CD4-positive, alpha-beta T cell treated with Interleukin-6 at 100 ng/mL for 8 hours (primary cell): ENCODE results near the gene NSUN3.

Experiments used
- DNase-seq: peaks from one replicate; pipeline ENCODE4 v3.0.0-alpha.2; 2020; ENCODE audit warnings: mixed read lengths, low spot score

The NSUN3 gene

GRCh38 chr3:94130690-94131089 lies 67.8 kb downstream of the NSUN3 start:
- DNase-seq: no peak

DNA sequence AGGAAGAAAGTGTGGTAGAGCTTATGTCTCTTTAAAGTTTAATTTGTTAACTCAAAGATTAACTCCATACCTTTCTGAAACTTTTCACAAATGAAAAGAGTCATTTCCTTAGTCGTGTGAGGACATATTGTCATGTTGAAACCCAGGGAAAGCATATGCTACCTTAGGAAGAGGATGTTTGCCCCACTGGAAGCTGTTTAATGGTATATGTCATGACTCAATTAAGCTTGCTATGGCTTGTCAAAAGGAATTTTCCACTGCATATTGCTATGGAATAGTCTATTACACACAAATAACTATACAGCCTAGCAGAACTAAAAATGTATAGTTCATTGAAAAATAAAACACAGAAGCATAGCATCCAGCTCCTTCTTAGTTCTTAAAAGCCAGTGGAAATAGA lies 69.9 kb downstream of the NSUN3 start:
- no peak for DNase-seq

GRCh38 chr3:94136133-94136532 lies 73.3 kb downstream of the NSUN3 start:
- DNase-seq: no peak

DNA sequence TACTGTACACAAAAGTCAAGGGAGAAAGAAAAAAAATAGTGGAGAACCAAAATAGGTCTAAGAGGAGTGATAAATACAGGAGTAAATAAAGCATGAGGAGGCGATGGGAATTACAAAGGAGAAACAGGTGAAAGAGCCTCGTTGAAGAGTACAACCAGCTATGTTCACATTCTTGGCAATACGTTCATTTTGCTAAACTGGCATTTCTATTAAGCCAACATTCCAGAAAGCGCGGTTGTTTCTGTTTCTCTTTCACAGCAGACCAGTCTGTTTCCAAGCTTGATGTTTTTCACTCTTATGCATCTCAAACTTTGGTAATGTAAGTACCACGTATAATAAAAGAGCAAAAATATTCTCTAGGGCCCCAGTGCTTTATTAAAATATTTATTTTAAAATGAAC lies 74.5 kb downstream of the NSUN3 start:
- no peak for DNase-seq

- DNase-seq: no peak
These were observed 83.6 kb downstream of the NSUN3 start for GRCh38 chr3:94146455-94146854.

DNA sequence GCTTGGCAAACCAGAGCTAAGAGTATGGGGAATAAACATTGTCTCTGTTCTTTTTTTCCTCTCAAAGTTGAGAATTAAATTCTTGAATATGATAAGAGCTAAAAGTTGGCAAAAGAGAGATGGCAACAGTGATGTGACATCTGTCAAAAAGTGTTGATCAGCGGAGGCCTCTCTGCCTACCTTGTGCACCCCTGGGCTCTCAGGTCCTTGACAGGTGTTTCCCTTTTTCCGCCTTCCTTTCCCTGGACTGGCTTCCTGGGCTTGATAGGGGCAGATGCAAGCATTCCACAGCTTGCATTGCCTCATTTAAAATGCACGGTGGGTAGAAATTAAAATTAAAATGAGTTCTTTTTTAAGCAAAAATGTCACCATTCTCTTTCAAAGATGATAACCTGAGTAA lies 84.2 kb downstream of the NSUN3 start:
- DNase-seq: no peak

- no peak for DNase-seq
These were observed 87.3 kb downstream of the NSUN3 start for GRCh38 chr3:94150113-94150512.

- no peak for DNase-seq
These were observed 93.8 kb downstream of the NSUN3 start for GRCh38 chr3:94156626-94157025.

DNA sequence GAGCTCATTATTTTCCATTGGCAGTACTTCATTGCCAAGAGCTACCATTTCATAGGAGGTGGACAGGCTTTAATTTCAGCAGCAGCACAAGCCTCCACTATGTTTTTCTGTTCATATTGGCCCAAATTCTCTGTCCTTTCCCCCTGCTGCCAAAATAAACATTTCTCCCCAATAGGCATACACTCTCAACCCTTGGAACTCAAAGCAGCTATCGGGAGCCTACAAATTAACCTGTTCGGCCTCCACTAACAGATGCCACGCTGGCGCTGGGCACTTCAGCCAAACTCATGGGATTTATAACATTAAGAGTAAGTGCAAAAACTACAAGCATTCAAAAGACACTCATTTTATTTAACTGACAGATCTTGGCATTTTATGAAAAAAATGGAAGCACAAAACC lies 95.7 kb downstream of the NSUN3 start:
- DNase-seq: no peak

DNA sequence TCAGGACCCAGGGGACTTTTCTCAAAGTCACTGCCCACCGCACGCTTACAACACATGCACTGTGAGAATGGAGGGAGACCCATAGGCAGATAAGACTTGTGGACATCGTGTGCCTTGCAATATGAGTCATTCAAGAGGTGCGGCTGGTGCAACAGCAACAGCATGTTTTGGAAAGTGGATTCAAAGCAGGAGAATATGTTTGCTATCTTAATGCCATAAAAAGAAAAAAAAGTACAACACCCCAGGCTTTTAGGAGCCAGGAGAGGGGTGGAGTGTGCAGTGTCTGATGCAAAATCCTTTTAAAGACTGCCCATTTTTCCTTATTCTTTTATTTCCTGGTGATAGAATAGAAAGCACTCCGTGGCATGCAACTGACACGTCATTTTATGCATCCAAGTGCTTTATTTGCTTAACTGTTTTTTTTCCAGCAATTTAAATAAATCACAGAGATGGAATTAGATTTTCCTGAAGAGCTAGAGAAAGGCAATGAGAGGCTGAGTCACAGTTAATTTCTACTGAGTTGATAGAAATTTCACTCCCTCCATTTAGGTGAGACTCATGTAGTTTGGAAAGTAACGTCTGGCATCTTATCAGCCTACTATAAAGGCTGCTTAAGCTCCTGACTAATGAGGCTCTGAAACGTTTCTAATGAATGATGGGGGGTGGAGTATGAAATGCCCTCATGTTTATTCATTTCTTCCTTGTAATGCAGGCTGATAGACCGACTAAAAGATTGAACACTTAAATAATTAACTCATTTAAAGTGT lies 96.4 kb downstream of the NSUN3 start:
- DNase-seq: no peak

DNA sequence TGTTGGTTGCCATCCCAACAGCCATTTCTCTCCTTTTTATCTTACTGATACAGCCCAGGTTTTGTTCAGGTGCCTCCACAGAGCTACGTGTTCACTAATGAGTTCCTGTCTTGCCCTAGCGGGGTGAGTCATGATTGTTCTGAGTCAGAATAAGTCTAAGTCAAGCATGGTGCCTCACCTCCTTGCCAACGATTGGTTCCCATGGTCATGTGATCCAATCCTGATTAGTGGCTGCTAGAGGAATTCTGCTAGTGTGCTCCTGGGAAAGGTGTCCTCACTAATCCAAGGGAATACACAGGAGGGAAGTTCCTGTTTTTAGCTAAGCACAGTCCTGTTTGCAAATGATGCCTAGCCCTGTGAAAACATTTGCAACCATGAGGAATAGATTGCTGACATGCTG lies 99.8 kb downstream of the NSUN3 start:
- DNase-seq: no peak

DNA sequence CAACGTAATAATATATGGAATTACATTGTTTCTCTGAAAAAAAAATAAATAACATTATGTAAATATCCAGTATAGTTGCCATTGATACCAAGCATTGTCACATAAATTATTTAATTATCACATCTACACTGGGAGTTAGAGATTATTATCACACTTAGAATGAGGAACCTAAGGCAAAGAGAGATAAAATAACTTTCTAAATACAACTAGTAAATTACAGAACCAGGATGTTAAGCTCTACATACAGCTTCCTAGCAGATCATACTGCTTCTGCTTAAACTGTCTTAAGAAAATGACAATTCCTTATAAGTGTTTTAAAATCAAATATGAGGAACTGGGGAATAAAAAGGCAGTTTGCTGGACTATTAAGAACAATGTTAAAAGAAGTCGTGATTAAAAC lies 104.5 kb downstream of the NSUN3 start:
- DNase-seq: no peak

GRCh38 chr3:94167796-94168195 lies 104.9 kb downstream of the NSUN3 start:
- no peak for DNase-seq

GRCh38 chr3:94171954-94172353 lies 109.1 kb downstream of the NSUN3 start:
- no peak for DNase-seq

DNA sequence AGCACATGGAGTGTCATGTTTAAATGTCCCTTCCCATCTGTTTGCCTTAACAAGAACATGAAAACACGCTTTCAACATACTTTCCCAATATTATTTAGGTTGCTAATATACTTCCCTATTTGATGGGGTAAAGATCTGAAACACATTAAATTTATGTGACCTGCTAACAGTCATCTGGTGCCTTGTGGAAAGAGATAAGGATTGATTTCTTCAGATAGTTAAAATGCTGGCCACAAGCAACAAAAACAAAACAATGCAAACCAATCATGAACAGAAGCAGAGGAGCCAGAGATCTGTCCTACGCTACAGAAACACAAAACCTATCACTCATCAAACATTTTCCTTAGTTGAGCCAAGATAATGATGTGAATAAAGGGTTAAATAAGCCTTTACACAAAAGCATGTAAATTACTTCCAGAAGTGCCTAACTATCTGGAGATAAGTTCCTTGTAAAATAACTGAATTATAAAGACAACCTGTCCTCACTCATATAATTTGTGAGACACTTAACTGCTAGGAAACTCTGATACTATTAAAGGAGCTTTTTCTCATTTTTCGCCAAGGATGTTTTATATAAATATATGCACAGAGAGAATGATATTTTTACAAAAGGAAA lies 109.9 kb downstream of the NSUN3 start:
- DNase-seq: no peak

DNA sequence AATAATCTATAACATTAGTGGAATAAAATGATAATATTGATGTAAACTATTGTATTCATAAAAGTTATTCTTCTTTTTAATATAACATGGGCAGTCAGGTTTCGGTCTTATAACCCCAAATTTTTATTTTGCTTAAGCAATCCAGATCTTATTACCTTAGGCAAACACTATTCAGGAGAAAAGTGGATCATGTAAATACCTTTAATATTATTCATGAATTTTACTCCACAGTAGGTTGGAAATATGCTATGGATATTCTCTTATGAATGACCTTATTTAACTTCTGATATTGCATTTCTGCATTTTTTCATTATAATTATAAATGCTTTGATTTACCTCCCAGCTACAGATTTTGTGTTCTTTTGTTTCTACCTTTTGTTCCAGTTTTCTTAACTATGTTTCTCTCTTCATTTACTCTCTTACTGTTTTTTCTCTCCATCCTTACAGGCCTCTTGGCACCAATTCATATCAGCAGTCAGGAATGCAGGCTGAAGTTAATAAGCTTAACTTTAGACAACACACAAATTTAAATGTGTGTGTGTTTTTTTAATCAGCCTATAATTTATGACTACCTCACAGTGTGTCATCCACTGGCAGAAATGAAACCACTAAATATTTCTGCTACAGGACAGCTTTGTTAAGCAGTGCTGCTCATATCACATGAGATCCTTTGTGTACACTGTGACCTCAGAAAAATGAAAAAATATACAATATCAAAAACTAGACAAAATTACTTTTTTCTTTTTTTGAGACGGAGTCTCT lies 111.0 kb downstream of the NSUN3 start:
- no peak for DNase-seq

DNA sequence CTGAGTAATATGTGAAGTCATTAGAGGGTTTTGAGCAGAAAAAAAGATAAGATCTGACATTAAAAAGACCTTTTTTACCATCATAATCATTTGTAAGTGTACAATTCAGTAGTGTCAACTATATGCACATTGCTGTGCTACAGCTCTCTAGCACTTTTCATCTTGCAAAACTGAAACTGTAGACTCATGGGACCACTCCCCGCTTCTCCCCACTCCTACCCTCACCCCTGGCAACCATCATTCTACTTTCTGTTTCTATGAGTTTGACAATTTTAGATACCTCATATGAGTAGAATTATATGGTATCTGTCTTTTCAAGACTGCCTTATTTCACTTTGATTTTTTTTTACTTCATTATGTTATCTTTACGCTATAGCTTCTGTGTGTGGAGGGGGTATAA lies 112.8 kb downstream of the NSUN3 start:
- no peak for DNase-seq

DNA sequence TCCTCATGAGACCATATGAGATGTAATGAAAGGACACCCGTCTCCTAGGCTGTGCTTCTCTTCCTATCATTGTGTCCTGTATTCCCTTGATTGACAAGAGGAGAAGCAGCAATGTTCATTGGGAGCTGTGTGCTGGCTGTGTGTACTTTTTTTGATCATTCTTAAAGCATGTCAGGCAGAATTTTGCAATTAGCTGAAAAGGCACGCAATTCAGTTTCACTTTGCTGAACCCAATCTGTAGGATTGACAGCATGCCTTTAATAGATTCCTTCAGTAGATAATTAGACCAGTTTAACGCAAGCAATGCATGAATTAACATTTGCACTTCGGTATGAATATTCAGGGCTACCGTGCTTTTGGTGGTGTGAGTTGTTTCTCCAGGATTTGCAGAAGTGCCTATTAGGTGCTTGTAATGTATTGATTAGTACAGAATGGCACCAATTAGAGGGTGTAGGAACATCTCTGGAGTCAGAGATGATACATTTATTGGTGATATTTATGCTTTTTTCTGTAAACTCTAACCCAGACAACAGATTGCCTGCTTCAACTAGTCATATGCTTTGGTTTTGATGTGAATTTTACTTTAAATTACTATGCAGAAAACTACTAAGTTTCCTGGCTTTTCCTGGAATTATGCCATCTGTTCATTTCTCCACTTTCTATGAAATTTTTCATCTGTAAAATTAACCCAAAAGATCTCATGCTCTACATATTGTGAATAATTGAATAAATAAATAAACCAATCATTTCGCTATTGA lies 114.3 kb downstream of the NSUN3 start:
- no peak for DNase-seq
